ENCODE data around the gene BAZ1A. TPM values are rescaled to one million over a fixed set of nuclear protein-coding genes. Genes with fewer than 3 reads are reported as not detected.

Gene BAZ1A
- total and polyA plus RNA-seq, 4 donors: 4.5 to 44.9 (median 13.3) TPM

DNA sequence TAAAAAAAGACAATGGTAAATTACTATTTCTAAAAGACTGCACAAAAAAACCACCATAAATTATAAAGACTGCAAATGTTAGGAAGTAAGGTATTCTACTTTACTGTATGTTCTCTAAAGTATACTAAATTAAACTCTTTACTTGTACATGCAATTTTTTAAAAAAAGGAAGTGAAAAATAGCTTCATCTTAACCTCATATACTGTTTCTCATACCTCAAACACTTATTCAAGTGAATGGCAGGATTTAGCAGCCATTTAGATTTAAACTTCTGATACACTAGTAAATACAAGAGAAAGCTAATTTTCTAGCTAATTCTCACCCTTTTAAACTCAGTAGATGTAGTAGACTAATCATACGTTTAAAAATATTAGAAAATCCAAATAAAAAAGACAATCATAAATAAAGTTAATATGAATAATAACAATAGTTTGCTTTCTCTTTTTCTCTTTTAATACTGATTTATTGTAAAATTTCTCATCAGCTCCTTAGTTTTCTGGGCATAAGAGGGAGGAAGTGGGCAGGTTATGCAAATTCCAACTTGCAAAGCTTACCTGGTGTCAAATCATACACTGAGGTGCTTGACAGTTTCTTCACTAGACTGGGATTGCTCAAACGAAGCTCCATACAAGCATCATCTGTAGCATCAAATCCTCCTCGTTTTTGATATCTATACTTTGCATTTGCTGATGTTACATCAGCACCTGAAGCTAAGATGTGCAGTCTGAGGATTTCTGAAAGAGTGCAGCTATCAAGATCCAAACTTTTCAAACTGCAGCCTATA is 89.7 kb downstream of the BAZ1A start:
- H3K4me1 ChIP-seq (ENCODE audit: control insufficient read depth in 4 of 4, insufficient read depth in 4 of 4, low read length in 3 of 4): no peaks in the 10 kb centered on the region
- H3K4me3 ChIP-seq (ENCODE audit: low read depth in 1 of 3, low read length in 3 of 3): no peak overlapping the region
- no peaks in the 10 kb centered on the region for H3K27me3 ChIP-seq (ENCODE audit: control insufficient read depth in 4 of 4, insufficient read depth in 4 of 4, low read length in 3 of 4)
- no peak overlapping the region for H3K27ac ChIP-seq (ENCODE audit: low read depth in 1 of 2, low read length in 2 of 2)
- DNase-seq (ENCODE audit: low spot score): no peak
- 84% methylated on average over 3 of the region's 3 CpGs for WGBS
- H3K36me3 ChIP-seq (ENCODE audit: control insufficient read depth in 4 of 4, insufficient read depth in 3 of 4, low read depth in 1 of 4, low read length in 3 of 4): peaks cover 3 to 15% (median 10%) of the 10 kb centered on the region in 4 donors
- no peaks in the 10 kb centered on the region for H3K9me3 ChIP-seq (ENCODE audit: control insufficient read depth in 4 of 4, low read length in 3 of 4)
- TF ChIP-seq HNF4G (IDR thresholded peaks at IDR 0.05) (no peak), TAF1 (conservative IDR thresholded peaks at IDR 0.05) (no peak), HNF4A (conservative IDR thresholded peaks at IDR 0.05) (no peak), YY1 (IDR thresholded peaks at IDR 0.05) (no peak), NR2F2 (IDR thresholded peaks at IDR 0.05) (no peak), RXRA (IDR thresholded peaks at IDR 0.05) (no peak), EGR1 (IDR thresholded peaks at IDR 0.05; ENCODE audit: low read depth in 2 of 2) (no peak)
- TF ChIP-seq, protein P1, sequence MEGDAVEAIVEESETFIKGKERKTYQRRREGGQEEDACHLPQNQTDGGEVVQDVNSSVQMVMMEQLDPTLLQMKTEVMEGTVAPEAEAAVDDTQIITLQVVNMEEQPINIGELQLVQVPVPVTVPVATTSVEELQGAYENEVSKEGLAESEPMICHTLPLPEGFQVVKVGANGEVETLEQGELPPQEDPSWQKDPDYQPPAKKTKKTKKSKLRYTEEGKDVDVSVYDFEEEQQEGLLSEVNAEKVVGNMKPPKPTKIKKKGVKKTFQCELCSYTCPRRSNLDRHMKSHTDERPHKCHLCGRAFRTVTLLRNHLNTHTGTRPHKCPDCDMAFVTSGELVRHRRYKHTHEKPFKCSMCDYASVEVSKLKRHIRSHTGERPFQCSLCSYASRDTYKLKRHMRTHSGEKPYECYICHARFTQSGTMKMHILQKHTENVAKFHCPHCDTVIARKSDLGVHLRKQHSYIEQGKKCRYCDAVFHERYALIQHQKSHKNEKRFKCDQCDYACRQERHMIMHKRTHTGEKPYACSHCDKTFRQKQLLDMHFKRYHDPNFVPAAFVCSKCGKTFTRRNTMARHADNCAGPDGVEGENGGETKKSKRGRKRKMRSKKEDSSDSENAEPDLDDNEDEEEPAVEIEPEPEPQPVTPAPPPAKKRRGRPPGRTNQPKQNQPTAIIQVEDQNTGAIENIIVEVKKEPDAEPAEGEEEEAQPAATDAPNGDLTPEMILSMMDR (IDR thresholded peaks at IDR 0.05; ENCODE audit: low read depth, low read length, missing input control): no peak
- TF ChIP-seq, protein P2, sequence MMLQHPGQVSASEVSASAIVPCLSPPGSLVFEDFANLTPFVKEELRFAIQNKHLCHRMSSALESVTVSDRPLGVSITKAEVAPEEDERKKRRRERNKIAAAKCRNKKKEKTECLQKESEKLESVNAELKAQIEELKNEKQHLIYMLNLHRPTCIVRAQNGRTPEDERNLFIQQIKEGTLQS (IDR thresholded peaks at IDR 0.05): no peak
- H3K9ac ChIP-seq (ENCODE audit: low read depth in 1 of 2, low read length in 2 of 2): no peak overlapping the region

DNA sequence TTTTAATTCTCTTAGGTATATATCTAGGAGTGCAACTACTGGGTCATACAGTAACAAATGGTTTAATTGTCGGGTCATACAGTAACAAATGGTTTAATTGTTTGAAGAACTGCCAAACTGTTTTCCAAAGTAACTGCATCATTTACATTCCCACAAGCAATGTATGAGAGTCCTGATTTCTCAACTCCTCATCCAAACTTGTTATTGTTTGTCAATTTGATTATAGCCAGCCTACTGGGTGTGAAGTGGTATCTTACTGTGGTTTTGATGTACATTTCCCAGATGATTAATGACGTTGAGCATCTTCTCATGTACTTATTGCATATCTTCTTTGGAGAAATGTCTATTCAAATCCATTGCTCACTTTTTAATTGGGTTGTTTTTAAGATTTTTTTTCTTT is 93.1 kb downstream of the BAZ1A start:
- H3K36me3 ChIP-seq (ENCODE audit: control insufficient read depth in 4 of 4, insufficient read depth in 3 of 4, low read depth in 1 of 4, low read length in 3 of 4): peaks cover 2 to 20% (median 12%) of the 10 kb centered on the region in 4 donors
- H3K27me3 ChIP-seq (ENCODE audit: control insufficient read depth in 4 of 4, insufficient read depth in 4 of 4, low read length in 3 of 4): no peaks in the 10 kb centered on the region
- no peak overlapping the region for H3K9ac ChIP-seq (ENCODE audit: low read depth in 1 of 2, low read length in 2 of 2)
- no peak overlapping the region for H3K27ac ChIP-seq (ENCODE audit: low read depth in 1 of 2, low read length in 2 of 2)
- H3K4me1 ChIP-seq (ENCODE audit: control insufficient read depth in 4 of 4, insufficient read depth in 4 of 4, low read length in 3 of 4): no peaks in the 10 kb centered on the region
- H3K4me3 ChIP-seq (ENCODE audit: low read depth in 1 of 3, low read length in 3 of 3): no peak overlapping the region
- DNase-seq (ENCODE audit: low spot score): no peak
- TF ChIP-seq, protein P3, sequence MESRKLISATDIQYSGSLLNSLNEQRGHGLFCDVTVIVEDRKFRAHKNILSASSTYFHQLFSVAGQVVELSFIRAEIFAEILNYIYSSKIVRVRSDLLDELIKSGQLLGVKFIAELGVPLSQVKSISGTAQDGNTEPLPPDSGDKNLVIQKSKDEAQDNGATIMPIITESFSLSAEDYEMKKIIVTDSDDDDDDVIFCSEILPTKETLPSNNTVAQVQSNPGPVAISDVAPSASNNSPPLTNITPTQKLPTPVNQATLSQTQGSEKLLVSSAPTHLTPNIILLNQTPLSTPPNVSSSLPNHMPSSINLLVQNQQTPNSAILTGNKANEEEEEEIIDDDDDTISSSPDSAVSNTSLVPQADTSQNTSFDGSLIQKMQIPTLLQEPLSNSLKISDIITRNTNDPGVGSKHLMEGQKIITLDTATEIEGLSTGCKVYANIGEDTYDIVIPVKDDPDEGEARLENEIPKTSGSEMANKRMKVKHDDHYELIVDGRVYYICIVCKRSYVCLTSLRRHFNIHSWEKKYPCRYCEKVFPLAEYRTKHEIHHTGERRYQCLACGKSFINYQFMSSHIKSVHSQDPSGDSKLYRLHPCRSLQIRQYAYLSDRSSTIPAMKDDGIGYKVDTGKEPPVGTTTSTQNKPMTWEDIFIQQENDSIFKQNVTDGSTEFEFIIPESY (IDR thresholded peaks at IDR 0.05): no peak
- TF ChIP-seq, protein P4, sequence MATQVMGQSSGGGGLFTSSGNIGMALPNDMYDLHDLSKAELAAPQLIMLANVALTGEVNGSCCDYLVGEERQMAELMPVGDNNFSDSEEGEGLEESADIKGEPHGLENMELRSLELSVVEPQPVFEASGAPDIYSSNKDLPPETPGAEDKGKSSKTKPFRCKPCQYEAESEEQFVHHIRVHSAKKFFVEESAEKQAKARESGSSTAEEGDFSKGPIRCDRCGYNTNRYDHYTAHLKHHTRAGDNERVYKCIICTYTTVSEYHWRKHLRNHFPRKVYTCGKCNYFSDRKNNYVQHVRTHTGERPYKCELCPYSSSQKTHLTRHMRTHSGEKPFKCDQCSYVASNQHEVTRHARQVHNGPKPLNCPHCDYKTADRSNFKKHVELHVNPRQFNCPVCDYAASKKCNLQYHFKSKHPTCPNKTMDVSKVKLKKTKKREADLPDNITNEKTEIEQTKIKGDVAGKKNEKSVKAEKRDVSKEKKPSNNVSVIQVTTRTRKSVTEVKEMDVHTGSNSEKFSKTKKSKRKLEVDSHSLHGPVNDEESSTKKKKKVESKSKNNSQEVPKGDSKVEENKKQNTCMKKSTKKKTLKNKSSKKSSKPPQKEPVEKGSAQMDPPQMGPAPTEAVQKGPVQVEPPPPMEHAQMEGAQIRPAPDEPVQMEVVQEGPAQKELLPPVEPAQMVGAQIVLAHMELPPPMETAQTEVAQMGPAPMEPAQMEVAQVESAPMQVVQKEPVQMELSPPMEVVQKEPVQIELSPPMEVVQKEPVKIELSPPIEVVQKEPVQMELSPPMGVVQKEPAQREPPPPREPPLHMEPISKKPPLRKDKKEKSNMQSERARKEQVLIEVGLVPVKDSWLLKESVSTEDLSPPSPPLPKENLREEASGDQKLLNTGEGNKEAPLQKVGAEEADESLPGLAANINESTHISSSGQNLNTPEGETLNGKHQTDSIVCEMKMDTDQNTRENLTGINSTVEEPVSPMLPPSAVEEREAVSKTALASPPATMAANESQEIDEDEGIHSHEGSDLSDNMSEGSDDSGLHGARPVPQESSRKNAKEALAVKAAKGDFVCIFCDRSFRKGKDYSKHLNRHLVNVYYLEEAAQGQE (IDR thresholded peaks at IDR 0.05): no peak
- TF ChIP-seq SP1 (IDR thresholded peaks at IDR 0.05) (no peak), JUND (IDR thresholded peaks at IDR 0.05) (no peak), EGR1 (IDR thresholded peaks at IDR 0.05; ENCODE audit: low read depth in 2 of 2) (no peak), FOXA1 (IDR thresholded peaks at IDR 0.05) (no peak), HNF4G (IDR thresholded peaks at IDR 0.05) (no peak), YY1 (IDR thresholded peaks at IDR 0.05) (no peak), RXRA (IDR thresholded peaks at IDR 0.05) (no peak), HNF4A (conservative IDR thresholded peaks at IDR 0.05) (no peak), GABPA (IDR thresholded peaks at IDR 0.05 in 1 of 2, conservative IDR thresholded peaks at IDR 0.05 in 1 of 2) (no peak), FOXA2 (IDR thresholded peaks at IDR 0.05) (no peak), NR2F2 (IDR thresholded peaks at IDR 0.05) (no peak), TAF1 (conservative IDR thresholded peaks at IDR 0.05) (no peak)
- TF ChIP-seq, protein P5, sequence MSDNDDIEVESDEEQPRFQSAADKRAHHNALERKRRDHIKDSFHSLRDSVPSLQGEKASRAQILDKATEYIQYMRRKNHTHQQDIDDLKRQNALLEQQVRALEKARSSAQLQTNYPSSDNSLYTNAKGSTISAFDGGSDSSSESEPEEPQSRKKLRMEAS (IDR thresholded peaks at IDR 0.05): no peak
- TF ChIP-seq, protein P2 (IDR thresholded peaks at IDR 0.05): no peak
- TF ChIP-seq, protein P1 (IDR thresholded peaks at IDR 0.05; ENCODE audit: low read depth, low read length, missing input control): no peak
- no peaks in the 10 kb centered on the region for H3K9me3 ChIP-seq (ENCODE audit: control insufficient read depth in 4 of 4, low read length in 3 of 4)
- WGBS: 93% methylated on average over 2 of the region's 2 CpGs

All from liver (tissue), 9 donors.